Ovary (tissue), 9 donors: ENCODE measurements around the gene C11orf87. TPM values are rescaled to one million over a fixed set of nuclear protein-coding genes. Genes with fewer than 3 reads are reported as not detected.

ENCODE experiments used
- DNase-seq, 5 donors: peaks; one replicate each; pipeline ENCODE4 v3.0.0-alpha.2; 2019 to 2020
- H3K27ac ChIP-seq, 2 donors: fragments of 200-600 bp; one replicate each; pipeline versions ENCODE4 v1.5.1 to v1.8.0; 2019 to 2022
- H3K27me3 ChIP-seq: fragments of 200-600 bp; one replicate; pipeline ENCODE4 v1.8.0; 2022
- H3K36me3 ChIP-seq: fragments of 200-600 bp; sonication (generic); one replicate; pipeline ENCODE4 v1.5.1; 2019
- H3K4me1 ChIP-seq: one replicate; pipeline ENCODE4 v1.8.1; 2013; ENCODE audit warnings: mild to moderate bottlenecking, moderate library complexity; ENCODE audit not compliant: insufficient read depth
- H3K4me3 ChIP-seq: fragments of 200-600 bp; sonication (generic); one replicate; pipeline ENCODE4 v1.5.1; 2017
- H3K9me3 ChIP-seq, 2 donors: fragments of 200-600 bp in 1 of 2; sonication (generic) in 1 of 2; one replicate each; pipeline versions ENCODE4 v1.5.1 to v1.8.1; 2013 to 2019; ENCODE audit warnings: mild to moderate bottlenecking in 1 of 2, moderate library complexity in 1 of 2
- EP300 ChIP-seq: sonication (generic); formaldehyde crosslinking; IDR thresholded peaks from one replicate; pipeline ENCODE4 v1.6.1; 2017; ENCODE audit warnings: antibody characterized with exemption
- POLR2A ChIP-seq: fragments of 450-650 bp; IDR thresholded peaks from one replicate; pipeline ENCODE4 v1.6.1; 2017; ENCODE audit warnings: antibody characterized with exemption, mild to moderate bottlenecking, moderate library complexity
- WGBS, 3 donors: extraction: QIAGEN DNeasy Blood & Tissue Kit in 1 of 3; methylation state at CpG; one replicate each; pipeline versions ENCODE4 v1.1.5 to v1.1.7; 2013 to 2017; 5-methylcytosine and 5-hydroxymethylcytosine counted together
- intact Hi-C, 4 donors: fragments of 100-400 bp; cut with DNase I; formaldehyde crosslinking; loops; one replicate each; pipeline versions ENCODE4 v1.11.0 to v1.15.1; 2022 to 2023
- polyA plus RNA-seq, 2 donors: library from polyadenylated mRNA; stranded (reverse); fragments of 200-250 nt in 1 of 2; fragments of 350-450 nt in 1 of 2; fragmentation: Illumina TruSeq in 1 of 2; extraction: RNeasy Lipid Tissue Mini Kit (QIAGEN cat#74804) in 1 of 2; gene quantifications; one replicate each; pipeline ENCODE4 v1.2.3, GENCODE V29; 2013 to 2014
- total RNA-seq, 7 donors: library from RNA; depleted of rRNA in 2 of 7; stranded (reverse); fragments of >200 nt in 2 of 7; fragmentation: NEBNext Ultra II Directional in 3 of 7; extraction: Animal tissue kit (Norgen Biotek cat#: 25700) in 3 of 7; gene quantifications; one replicate each; pipeline versions ENCODE4 v1.1.0 to v1.2.4, GENCODE V29; 2016 to 2023
- TF ChIP-seq, protein P1 (sequence below), 3 donors: fragments of 450-650 bp in 2 of 3; fragments of 200-600 bp in 1 of 3; IDR thresholded peaks; one replicate each; pipeline versions ENCODE4 v1.5.1 to v1.8.0; 2016 to 2022; ENCODE audit warnings: antibody characterized with exemption in 3 of 3, mild to moderate bottlenecking in 1 of 3
- donor health status: DM: no; HTN: no; CAD: no; lungs with moderate emphysema.
- donor health status: DM: no; HTN: no; CAD: no.
- donor health status: Bipolar disorder and iron deficiency.
- donor health status: DM: yes; HTN: yes; CAD: no.
- donor health status: DM: no; HTN: no; CAD: no.
- donor health status: DM: yes; HTN: yes; CAD: no.

The C11orf87 gene
- total and polyA plus RNA-seq, 9 donors, result 0.05 TPM; not detected in 8

GRCh38 chr11:109443052-109443451 lies 21.1 kb downstream of the C11orf87 start:
- no peaks in the 10 kb centered on the region for H3K9me3 ChIP-seq
- H3K27ac ChIP-seq, result no peak overlapping the region
- no peak overlapping the region for H3K4me3 ChIP-seq
- H3K4me1 ChIP-seq, result no peaks in the 10 kb centered on the region
- no peak for DNase-seq
- WGBS, 3 donors, result 63 to 66% (median 65%) methylated on average over 1 of the region's 1 CpG
- no peaks in the 10 kb centered on the region for H3K27me3 ChIP-seq
- intact Hi-C loops, result no loop called here
- no peaks in the 10 kb centered on the region for H3K36me3 ChIP-seq
- TF ChIP-seq, protein P1, sequence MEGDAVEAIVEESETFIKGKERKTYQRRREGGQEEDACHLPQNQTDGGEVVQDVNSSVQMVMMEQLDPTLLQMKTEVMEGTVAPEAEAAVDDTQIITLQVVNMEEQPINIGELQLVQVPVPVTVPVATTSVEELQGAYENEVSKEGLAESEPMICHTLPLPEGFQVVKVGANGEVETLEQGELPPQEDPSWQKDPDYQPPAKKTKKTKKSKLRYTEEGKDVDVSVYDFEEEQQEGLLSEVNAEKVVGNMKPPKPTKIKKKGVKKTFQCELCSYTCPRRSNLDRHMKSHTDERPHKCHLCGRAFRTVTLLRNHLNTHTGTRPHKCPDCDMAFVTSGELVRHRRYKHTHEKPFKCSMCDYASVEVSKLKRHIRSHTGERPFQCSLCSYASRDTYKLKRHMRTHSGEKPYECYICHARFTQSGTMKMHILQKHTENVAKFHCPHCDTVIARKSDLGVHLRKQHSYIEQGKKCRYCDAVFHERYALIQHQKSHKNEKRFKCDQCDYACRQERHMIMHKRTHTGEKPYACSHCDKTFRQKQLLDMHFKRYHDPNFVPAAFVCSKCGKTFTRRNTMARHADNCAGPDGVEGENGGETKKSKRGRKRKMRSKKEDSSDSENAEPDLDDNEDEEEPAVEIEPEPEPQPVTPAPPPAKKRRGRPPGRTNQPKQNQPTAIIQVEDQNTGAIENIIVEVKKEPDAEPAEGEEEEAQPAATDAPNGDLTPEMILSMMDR (IDR thresholded peaks at IDR 0.05), result no peak
- TF ChIP-seq POLR2A (no peak), EP300 (no peak)

- 36 to 40% (median 37%) methylated on average over 2 of the region's 2 CpGs for WGBS, 3 donors
- intact Hi-C loops, result no loop called here
- H3K36me3 ChIP-seq, result no peaks in the 10 kb centered on the region
- no peak for DNase-seq
- no peaks in the 10 kb centered on the region for H3K27me3 ChIP-seq
- no peaks in the 10 kb centered on the region for H3K9me3 ChIP-seq
- no peak for TF ChIP-seq EP300
- TF ChIP-seq POLR2A, result no peak
- TF ChIP-seq, protein P1 (IDR thresholded peaks at IDR 0.05), result no peak
- H3K4me1 ChIP-seq, result no peaks in the 10 kb centered on the region
- H3K4me3 ChIP-seq, result no peak overlapping the region
- H3K27ac ChIP-seq, result no peak overlapping the region
Measured at GRCh38 chr11:109454857-109455256, 32.9 kb downstream of the C11orf87 start.
